ENCODE data around the gene MYO7B. TPM values are rescaled to one million over a fixed set of nuclear protein-coding genes. Genes with fewer than 3 reads are reported as not detected.

MYO7B gene
- total RNA-seq, 1 donor from 2014 or later: 0.44 TPM

GRCh38 chr2:127582863-127583861 lies 47.7 kb downstream of the MYO7B start:
- no peak for DNase-seq
- Histone ChIP-seq H3K4me3 (no peak overlapping the region), H3K36me3 (no peaks in the 10 kb centered on the region), H3K27me3 (ENCODE audit: low read depth) (no peaks in the 10 kb centered on the region), H3K4me1 (no peaks in the 10 kb centered on the region), H3K9me3 (replicated peaks) (no peaks in the 10 kb centered on the region), H3K27ac (replicated peaks) (no peak overlapping the region)
- intact Hi-C loops (cut with micrococcal nuclease): no loop called here
- TF ChIP-seq CTCF (IDR thresholded peaks at IDR 0.05; ENCODE audit: borderline replicate concordance): no peak

- Histone ChIP-seq H3K4me3 (no peak overlapping the region), H3K27ac (replicated peaks) (no peak overlapping the region), H3K9me3 (replicated peaks) (no peaks in the 10 kb centered on the region), H3K4me1 (no peaks in the 10 kb centered on the region), H3K36me3 (no peaks in the 10 kb centered on the region), H3K27me3 (ENCODE audit: low read depth) (no peaks in the 10 kb centered on the region)
- TF ChIP-seq CTCF (IDR thresholded peaks at IDR 0.05; ENCODE audit: borderline replicate concordance): no peak
- intact Hi-C loops (cut with micrococcal nuclease): no loop called here
- DNase-seq: no peak
Observed at GRCh38 chr2:127584047-127584446, 48.6 kb downstream of the MYO7B start.

- no peak for DNase-seq
- intact Hi-C loops (cut with micrococcal nuclease): no loop called here
- Histone ChIP-seq H3K27me3 (ENCODE audit: low read depth) (no peaks in the 10 kb centered on the region), H3K4me3 (no peak overlapping the region), H3K4me1 (no peaks in the 10 kb centered on the region), H3K27ac (replicated peaks) (no peak overlapping the region), H3K36me3 (no peaks in the 10 kb centered on the region), H3K9me3 (replicated peaks) (no peaks in the 10 kb centered on the region)
- TF ChIP-seq CTCF (IDR thresholded peaks at IDR 0.05; ENCODE audit: borderline replicate concordance): no peak
Observed at GRCh38 chr2:127584516-127585033, 49.1 kb downstream of the MYO7B start.

DNA sequence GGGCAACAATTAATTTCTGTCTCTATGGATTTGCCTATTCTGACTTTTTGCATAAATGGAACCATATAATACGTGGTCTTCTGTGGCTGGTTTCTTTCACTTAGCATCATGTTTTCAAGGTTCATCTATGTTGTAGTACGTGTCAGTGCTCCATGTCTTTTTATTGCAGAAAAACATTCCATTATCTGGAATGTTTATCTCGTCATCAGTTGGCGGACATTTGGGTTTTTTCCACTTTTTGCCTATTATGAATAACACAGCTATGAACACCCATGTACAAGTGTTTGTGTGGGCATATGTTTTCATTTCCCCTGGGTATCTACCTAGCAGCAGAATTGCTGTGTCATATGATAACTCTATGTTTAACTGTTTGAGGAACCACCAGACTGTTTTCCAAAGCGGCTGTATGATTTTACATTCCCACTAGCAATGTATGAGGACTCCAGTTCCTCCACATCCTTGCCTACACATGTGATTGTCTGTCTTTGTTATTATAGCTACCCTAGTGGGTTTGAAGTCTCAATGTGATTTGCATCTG lies 49.9 kb downstream of the MYO7B start:
- DNase-seq: no peak
- H3K27ac ChIP-seq (replicated peaks): no peak overlapping the region
- no peaks in the 10 kb centered on the region for H3K4me1 ChIP-seq
- no peaks in the 10 kb centered on the region for H3K36me3 ChIP-seq
- no peaks in the 10 kb centered on the region for H3K9me3 ChIP-seq (replicated peaks)
- TF ChIP-seq CTCF (IDR thresholded peaks at IDR 0.05; ENCODE audit: borderline replicate concordance): no peak
- intact Hi-C loops (cut with micrococcal nuclease): no loop called here
- no peaks in the 10 kb centered on the region for H3K27me3 ChIP-seq (ENCODE audit: low read depth)
- no peak overlapping the region for H3K4me3 ChIP-seq

DNA sequence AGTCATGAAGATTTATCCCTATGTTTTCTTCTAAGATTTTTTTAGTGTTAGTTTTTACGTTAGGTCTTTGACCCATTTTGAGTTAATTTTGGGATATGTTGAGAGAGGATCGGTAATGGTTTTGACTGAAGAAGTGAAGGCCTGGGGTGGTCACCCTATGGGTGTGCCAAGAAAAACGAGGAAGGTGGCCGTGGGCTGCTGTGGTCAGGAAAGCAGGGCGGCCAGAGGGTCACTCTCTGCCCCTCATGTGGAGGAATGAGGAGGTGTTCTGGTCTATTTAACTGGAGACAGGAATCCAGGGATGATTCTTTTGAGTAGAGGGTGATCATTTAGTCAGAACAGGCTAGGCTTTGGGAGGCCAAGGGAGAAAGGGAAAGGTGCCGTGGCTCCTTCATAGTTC lies 50.7 kb downstream of the MYO7B start:
- no peaks in the 10 kb centered on the region for H3K4me1 ChIP-seq
- H3K4me3 ChIP-seq: no peak overlapping the region
- H3K9me3 ChIP-seq (replicated peaks): no peaks in the 10 kb centered on the region
- H3K27ac ChIP-seq (replicated peaks): no peak overlapping the region
- H3K27me3 ChIP-seq (ENCODE audit: low read depth): no peaks in the 10 kb centered on the region
- TF ChIP-seq CTCF (IDR thresholded peaks at IDR 0.05; ENCODE audit: borderline replicate concordance): no peak
- intact Hi-C loops (cut with micrococcal nuclease): no loop called here
- H3K36me3 ChIP-seq: no peaks in the 10 kb centered on the region
- no peak for DNase-seq
